ENCODE measurements around the gene NKAIN4.
"Not testable (repeated sequence)": the region's sequence is repeated elsewhere in the genome, so short reads cannot be mapped to it uniquely, and the experiment has no call there.

The NKAIN4 gene

DNA sequence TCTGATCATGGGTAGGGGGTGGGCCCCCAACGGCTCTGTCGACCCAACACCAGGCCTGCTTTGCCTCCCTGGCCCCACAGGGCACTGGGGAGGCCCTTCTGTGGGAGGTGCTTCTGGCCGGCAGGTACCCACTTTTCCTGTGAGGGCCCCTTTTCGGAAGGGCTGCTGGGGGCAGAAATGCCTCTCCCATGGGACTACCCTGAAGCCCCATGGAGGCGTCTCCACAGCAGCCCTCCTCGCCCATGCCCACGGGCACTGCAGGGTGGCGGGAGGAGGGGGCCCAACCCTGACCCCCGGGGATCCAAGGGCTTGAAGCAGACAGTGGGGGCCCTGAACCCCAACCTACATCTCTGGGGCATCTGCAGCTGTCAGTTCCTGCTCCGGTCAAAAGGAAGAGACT, 16.2 kb downstream of the NKAIN4 start:
- no peak for DNase-seq (ENCODE audit: low read depth in 2 of 2)

DNA sequence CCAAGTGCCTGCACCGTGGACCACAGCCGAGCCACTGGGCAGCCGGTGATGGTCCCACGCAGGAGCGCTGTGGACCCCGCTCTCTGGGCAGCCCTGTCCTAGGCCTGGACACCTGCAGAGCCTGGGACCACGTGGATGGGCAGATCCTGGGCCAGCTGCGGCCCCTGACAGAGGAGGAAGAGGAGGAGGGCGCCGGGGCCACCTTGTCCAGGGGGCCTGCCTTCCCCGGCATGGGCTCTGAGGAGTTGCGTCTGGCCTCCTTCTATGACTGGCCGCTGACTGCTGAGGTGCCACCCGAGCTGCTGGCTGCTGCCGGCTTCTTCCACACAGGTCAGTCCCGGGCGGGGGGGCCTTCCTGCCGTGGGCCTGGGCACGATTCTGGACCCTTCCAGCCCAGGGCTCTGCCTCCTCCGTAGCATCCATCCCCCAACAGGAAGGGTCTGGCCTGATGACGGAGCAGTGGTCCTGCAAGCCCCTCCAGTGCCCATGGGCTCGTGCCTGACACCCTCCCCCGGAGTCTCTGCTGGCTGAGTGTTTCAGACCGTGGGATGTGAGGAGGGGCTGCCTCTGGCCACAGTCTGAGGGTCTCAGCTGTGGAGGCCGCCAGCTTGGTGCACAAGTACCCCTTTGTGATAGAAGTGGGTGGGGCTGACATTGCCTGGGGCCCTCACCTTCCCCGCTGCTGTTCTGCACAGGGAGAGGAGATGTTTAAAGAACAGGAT, 18.0 kb downstream of the NKAIN4 start:
- no peak for DNase-seq (ENCODE audit: low read depth in 2 of 2)

DNA sequence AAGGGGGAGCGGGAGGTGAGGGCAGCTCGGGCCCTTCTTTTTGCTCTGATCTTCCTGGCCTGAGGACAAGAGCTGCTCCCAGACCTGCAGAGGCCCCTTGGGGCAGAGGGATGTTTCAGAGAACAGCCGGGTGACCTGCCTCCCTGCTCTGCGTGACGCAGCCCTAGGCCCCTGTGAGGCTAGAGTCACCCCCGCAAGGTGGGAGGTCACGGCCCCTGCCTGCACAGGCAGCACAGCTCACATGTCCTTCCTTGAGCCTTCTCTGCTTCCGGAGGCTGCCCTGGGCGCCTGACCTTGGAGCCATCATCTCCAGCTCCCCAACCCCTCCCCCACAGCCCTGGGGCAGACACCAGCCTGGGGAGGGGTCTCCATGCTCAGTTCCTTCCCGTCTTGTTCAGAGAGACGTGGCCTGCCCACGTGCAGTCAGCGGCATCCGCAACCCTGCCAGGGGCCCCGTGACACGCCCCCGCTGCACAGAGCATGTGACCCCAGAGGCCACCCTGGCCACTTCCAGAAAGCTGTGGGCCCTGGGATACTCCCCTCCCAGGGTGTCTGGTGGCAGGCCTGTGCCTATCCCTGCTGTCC, 18.8 kb downstream of the NKAIN4 start, which contains the start of gene BIRC7:
TSS of gene BIRC7 (plus strand) at position 507 of the 585 bp plus-strand sequence. CDS start 192 bp downstream, outside the sequence.
- DNase-seq (ENCODE audit: low read depth in 2 of 2) = no peak

DNA sequence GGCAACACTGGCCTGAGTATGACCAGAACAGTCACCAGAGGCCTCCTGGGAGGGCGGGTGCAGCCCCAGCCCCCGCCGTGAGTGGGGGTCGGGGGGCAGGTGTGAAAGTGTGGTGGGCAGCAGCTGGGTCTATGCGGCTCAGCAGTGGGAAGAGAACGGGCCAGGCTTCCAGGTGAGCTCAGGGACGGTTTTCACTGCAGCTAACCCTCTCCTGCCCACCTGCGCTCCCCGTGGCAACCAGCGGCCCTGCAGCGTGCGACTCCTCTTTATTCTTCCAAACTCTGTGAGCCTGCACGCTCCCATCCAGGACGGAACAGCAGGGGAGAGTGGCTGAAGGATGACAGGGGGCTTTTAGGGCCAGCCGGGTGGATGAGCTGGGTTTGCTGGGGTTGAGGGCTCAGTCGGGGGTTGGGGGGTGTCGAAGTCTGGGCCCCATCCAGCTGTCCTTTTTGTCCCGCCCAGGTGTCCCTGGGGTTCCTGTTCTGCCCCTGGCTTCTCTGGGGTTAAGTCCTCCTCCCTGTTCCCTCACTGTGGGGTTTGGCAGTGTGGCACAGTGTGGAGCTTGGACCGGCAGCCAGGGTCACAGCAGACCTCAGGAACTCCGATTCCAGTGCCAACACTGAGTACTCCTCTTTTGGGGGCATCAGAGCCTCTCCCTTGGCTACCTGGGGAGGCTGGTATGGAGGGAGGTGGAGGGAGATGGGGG, 19.4 kb downstream of the NKAIN4 start:
- no peak for DNase-seq (ENCODE audit: low read depth in 2 of 2)

DNA sequence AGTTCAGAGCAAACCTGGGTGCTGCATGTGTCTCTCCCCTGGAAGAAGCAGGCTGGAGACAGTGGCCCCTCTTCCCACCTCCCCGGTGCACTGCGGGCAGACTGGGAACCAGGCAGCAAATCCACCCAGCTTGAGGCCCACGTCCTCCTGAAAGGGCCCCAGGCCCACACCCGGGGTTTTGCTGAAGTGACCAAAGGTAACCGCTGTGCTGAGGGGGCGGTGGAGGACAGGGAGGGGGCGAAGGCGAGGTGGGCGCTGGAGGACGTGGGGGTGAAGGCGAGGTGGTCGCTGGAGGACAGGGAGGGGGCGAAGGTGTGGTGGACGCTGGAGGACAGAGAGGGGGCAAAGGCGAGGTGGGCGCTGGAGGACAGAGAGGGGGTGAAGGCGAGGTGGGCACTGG, 20.3 kb downstream of the NKAIN4 start:
- DNase-seq (ENCODE audit: low read depth in 2 of 2) = no peak

DNA sequence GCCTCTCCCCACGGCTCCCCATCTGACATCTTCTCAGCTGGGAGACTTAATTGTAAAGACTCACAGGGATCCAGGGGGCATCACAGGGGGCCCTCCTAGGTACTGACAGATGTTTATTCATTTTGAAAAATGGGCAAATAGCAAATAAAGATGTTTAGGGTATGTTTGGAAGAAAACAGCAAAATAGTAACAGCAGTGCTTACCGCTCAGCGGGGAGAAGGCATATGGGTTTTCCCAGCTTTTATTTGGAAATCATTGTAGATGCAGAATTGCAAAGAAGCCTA, 21.3 kb downstream of the NKAIN4 start:
- DNase-seq (ENCODE audit: low read depth in 2 of 2) = no peak

DNA sequence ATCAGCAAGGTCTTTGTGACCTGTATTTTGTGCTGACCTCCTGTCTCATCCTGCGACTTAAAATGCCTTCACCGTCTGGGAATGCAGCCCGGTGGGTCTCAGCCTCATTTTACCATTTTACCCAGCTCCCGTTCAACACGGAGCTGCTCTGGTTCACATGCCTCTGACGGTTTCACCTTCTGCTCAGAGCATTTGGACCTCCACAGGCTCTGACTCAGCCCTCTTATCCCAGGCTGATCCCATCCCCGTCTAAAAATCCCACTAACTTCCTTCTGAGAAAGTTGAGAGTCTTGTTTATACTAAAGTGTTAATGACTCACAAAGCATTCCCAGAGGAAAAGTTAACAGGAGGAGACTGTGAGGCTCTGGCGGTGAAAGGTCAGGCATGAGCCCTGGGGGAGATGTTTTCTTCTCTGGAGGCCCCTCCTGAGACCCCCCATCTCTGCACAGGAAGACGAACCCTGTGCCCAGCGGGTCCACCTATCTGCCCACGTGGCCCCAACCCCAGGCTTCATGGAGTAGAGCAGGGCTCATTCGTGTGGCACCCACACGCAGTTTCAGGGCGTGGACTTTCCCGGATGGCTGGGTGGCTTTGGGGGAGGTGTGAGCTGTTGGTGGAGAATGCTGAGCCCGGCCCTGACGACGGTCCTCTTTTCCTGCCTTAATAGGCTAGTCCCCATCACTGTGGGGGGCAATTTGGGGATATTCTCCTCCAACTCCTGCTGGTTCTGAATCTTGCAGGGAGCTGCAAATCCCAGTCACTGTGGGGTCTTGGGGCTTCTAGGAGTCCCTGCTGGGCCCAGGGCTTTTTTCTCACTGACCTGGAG, 21.8 kb downstream of the NKAIN4 start:
- DNase-seq (ENCODE audit: low read depth in 2 of 2) = no peak

DNA sequence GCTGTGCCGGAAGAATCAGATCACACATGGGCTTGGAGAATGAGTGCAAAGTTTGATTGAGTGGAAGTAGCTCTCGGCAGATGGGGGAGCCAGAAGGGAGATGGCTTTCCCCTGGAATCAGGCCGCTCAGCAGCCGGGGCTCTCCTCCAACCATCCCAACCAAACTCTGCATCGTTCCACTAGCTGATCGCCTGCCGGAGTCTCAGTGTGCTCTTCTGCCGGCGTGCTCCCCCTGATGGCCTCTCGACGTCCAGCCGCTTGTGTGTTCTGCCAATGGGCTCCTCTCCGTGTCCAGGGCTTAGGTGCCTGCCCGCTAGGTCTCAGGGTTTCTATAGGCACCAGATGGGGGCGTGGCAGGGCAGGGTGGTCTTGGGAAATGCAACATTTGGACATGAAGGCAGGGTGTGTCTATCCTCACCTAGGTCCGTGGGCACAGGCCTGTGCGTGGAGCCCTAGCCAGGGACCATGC, 23.4 kb downstream of the NKAIN4 start:
- no peak for DNase-seq (ENCODE audit: low read depth in 2 of 2)

DNA sequence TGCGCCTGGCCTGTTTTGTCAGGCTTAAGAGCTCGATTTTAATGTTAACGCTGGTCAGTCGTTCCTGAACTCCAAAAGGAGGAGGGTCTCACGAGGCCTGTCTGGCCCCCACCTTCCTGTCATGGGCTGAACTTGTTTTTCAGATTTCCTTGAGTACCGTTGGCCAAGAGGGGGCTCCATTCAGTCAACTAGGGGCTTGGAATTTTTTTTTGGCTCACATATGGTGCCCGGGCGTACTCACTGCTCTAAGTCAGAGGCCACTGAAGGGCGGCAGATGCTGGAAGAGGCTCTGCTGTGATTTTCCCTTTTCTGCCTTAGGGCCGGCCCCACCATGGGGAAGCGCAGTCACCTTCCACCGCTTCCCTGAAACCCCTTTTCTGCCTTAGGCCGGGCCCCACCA, 25.5 kb downstream of the NKAIN4 start:
- no peak for DNase-seq (ENCODE audit: low read depth in 2 of 2)

DNA sequence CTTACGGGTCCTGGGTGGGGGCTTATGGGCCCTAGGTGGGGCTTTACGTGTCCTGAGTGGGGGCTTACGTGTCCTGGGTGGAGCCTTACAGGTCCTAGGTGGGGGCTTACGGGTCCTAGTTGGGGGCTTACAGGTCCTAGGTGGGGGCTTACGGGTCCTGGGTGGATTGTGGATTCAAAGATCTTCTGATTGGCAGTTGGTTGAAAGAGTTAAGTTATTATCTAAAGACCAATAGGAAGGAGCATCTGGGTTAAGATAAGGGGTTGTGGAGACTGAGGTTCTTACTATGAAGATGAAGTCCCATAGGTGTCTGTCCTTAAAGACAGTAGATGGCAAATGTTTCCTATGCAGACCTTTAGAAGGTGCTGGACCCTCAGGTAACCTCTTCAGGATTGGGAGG, 27.0 kb downstream of the NKAIN4 start:
- DNase-seq (ENCODE audit: low read depth in 2 of 2) = no peak

DNA sequence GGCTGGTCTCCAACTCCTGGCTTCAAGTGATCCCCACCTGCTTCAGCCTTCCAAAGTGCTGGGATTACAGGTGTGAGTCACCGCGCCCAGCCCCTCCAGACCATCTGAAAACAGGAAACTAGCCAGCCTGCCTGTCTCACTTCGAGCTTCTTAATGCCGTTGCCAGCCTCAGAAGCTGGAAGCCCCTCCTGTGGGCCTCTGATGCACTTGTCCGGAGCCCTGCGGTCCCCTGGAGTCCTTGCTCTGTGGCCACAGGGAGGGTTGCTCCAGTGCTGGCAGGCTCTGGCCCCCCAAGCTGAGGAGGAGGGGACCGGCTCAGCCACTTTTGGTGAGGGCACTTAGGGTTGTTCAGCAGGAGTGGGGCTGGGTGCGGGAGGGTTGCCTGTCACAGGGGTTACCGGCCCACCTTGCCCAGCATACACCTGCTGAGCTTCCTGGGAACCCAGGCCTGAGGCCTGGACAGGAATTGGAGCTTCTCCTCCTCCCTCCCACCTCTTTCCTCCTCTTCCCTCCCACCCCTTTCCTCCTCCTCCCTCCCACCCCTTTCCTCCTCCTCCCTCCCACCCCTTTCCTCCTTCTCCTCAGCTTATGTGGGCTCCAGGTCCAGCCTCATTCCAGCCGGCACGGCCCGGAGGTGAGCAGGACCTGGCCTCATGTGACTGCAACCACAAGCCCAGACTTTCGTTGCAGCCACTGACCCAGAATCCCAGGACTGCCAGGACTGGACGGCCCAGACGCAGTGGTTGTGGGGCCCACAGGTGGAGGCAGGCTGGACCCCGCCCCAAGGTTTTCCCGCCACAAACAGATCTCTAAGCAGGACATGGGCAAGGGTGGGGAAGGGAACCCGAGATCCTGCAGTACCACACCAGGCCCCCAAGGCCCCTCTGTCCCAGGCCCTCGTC, 28.0 kb downstream of the NKAIN4 start:
- DNase-seq (ENCODE audit: low read depth in 2 of 2) = no peak

DNA sequence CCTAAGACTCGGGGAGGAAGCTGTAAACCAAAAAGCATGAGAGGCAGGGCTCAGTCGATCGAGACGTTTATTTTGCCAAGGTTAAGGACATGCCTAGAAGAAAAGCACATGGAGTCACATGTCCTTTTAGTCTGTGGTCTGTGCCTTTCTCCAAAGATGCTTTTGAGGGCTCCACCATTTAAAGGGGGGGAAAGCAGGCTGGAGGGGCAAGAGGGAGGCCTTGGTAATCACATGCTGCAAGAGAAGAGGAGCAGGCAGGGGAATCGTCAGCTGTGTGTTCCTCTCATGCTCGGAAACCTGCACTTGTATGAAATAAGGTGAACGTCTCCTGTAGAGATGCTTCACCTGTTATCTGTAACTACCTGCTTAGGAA, 29.2 kb downstream of the NKAIN4 start:
- no peak for DNase-seq (ENCODE audit: low read depth in 2 of 2)

DNA sequence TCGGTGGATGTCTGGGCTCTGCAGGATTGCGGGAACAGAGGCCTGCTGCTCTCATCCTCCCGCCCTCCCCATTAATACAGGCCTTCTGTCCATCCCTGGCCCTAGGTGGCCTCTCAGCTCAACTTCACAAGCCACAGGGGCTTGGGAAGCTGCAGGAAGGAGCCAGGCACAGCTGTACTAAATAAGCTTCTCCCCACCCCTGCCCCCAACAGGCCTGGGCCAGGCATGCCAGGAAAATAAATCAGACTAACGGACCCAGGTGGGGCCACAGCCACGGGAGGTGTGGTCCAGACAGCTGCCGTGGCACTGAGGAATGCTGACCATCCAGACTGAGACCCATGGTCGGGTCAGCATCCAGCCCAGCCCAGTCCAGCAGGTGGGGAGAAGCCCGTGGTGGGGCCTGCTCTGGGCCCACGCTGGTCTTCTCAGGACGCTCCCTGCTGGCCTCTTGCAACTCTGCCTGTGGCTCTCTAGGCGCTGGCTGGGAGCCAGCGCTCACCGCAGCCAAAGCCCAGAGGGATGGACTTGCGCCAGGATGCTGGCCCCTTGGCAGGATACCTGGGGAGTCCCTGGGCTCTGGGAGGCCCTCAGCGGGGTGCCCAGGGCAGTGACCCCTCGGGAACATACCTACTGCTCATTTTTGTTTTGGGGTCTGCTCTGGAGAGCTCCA, 29.7 kb downstream of the NKAIN4 start:
- no peak for DNase-seq (ENCODE audit: low read depth in 2 of 2)

DNA sequence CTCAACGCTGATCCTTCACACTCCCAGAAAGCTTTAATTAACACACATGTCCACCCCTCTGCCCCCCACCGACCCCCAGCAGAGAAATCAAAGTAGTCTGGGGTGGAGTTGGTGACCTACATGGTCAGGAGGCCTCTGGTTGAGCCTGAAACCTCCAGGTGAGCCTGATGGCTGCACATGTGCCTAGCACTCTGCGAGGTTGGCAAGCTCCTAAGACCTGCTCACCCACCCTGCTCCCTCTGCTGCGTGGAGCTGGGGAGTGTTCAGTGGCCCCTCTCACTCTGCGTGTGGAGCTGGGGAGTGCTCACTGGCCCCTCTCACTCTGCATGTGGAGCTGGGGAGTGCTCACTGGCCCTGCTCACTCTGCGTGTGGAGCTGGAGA, 30.4 kb downstream of the NKAIN4 start:
- DNase-seq (ENCODE audit: low read depth in 2 of 2) = no peak

DNA sequence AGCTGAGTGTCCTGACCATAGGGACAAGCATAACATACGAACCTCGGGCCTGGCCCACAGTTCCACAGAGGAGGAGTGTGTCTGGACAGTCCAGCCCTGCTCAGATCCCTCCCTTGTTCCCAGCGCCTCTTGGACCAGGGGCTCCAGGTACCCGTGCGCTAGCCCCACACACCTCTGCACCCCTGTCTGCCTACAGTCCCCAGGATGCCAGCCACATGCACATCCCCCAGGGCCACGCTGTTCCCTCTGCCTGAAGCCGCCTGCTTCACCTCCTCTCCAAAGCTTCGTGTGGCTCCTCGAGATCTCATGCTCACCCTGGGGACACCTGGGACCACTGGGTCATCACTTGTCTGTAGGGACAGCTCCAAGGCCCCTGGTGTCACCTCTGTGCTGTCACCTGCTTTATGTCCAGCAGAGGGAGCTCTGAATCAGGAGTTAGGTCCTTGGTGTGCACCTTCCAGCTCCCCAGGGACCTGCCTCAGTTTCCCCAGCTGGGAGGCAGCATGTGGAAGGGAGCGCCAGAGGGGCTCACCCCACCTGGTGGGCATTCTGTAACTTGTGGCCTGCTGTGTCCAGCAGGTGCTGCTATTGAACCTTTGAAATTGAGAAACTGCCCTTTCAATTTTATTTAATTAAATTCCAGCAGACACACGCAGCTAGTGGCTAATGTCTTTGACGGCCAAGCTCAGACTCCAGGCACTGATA, 31.0 kb downstream of the NKAIN4 start:
- peak in 1 of 2 donors; percentile 14 for DNase-seq (ENCODE audit: low read depth in 2 of 2)

DNA sequence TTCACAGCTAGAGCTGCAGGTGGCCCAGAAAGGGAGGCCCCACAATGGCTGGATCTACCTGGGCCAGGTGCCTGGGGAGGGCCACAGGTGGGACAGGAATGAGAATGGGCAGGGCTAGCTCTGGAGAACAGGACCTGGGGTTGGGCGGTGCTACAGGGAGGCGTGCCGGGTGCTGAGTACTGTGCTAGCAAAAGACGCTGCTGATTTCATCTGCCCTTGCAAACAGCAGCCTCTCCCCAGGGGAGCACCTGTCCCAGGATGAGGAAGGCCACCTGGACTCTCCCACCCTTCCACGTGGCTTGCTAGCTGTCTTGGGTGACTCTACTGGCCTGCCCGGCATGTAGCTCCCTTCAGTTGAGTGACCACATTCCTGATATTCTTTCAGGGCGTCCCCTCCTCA, 31.7 kb downstream of the NKAIN4 start:
- DNase-seq (ENCODE audit: low read depth in 2 of 2) = no peak

DNA sequence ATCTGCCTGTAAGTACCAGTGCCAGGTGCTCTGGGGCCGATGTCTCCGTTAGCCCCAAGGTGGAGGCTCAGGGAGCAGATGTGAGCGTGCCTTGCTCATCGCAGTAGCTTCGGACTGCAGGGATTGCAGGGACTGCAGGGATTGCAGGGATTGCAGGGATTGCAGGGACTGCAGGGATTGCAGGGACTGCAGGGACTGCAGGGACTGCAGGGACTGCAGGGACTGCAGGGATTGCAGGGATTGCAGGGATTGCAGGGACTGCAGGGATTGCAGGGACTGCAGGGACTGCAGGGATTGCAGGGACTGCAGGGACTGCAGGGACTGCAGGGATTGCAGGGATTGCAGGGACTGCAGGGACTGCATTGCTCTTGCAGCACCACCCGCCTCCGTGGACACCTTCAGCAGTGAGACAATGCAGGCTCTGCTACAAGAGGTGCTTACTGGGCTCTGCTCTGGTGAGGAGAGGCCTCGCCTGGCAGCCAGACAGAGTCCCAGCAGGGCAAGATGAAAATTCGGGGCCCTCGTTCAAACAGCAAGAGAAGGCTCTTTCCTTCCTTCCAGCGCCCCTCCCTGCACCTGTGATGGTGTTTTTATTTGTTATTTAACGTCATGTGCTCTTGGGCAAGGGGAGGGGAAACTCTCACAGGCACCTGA, 32.7 kb downstream of the NKAIN4 start:
- DNase-seq (ENCODE audit: low read depth in 2 of 2) = not testable (repeated sequence)

DNA sequence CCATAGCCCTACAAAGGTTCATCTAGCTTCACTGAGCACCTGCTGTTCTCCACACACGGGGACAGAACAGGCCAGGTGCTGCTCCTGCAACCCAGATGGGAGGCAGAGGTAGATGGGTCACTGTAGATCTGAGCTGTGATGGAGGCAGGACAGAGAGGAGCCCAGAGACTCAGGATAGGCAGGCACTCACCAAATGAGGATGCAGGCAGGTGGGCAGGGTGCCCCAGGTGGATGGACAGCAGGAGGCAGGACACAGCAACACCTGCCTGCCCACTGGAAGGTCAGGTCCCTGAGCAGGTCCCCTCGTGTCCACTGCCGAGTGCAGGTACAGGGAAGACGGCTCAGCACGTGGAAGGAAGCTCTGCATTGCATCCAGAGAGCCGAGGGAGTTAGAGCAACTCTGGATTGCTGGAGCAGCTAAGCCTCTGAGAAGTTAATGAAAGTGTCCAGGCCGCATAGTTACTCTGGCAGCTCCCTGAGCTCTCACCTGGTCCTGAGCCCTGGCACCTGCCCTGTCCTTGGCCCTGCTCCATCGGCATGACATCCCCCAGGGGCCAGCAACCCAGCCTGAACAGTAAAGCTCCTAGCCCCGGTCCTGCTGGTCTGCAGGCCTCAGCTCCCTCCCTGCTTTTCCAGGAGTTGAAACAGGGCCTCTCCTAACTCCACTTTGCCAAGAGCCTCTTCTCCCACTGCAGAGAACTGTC, 33.4 kb downstream of the NKAIN4 start:
- DNase-seq (ENCODE audit: low read depth in 2 of 2) = no peak

All from stimulated activated CD4-positive, alpha-beta T cell treated with anti-CD3 and anti-CD28 coated beads, Interleukin-1b, Interleukin-23, amount 100 ng/mL, for 1 hour (primary cell).